Testis (tissue), 3 donors: ENCODE results near the gene MCC. TPM values are rescaled to one million over a fixed set of nuclear protein-coding genes. Genes with fewer than 3 reads are reported as not detected.

Source experiments
- DNase-seq: peaks from one replicate; pipeline ENCODE4 v3.0.0-alpha.2; 2019
- H3K27ac ChIP-seq, 2 donors: fragments of 200-600 bp; sonication (generic); one replicate each; pipeline ENCODE4 v1.5.1; 2019
- H3K27me3 ChIP-seq: fragments of 200-600 bp; sonication (generic); one replicate; pipeline ENCODE4 v1.5.1; 2019
- H3K36me3 ChIP-seq: fragments of 200-600 bp; sonication (generic); one replicate; pipeline ENCODE4 v1.5.1; 2017; ENCODE audit warnings: low read depth; ENCODE audit errors: missing control alignments
- H3K4me1 ChIP-seq: fragments of 200-600 bp; sonication (generic); one replicate; pipeline ENCODE4 v1.5.1; 2019
- H3K4me3 ChIP-seq, 2 donors: fragments of 200-600 bp; sonication (generic); one replicate each; pipeline ENCODE4 v1.5.1; 2017 to 2019
- H3K9me3 ChIP-seq: fragments of 200-600 bp; sonication (generic); one replicate; pipeline ENCODE4 v1.5.1; 2017
- POLR2A ChIP-seq: fragments of 450-650 bp; IDR thresholded peaks from one replicate; pipeline ENCODE4 v1.6.1; 2017; ENCODE audit warnings: antibody characterized with exemption, mild to moderate bottlenecking, moderate library complexity
- WGBS, 2 donors: methylation state at CpG; one replicate each; pipeline ENCODE4 v1.1.5; 2018; 5-methylcytosine and 5-hydroxymethylcytosine counted together
- intact Hi-C: fragments of 100-400 bp; cut with DNase I; formaldehyde crosslinking; loops from one replicate; pipeline ENCODE4 v1.15.1; 2023; ENCODE audit warnings: low total_unique reads
- polyA plus RNA-seq: library from polyadenylated mRNA; stranded (reverse); fragments of 350-450 nt; fragmentation: Illumina TruSeq; extraction: RNeasy Lipid Tissue Mini Kit (QIAGEN cat#74804); gene quantifications from one replicate; pipeline ENCODE4 v1.2.3, GENCODE V29; 2014; ENCODE audit warnings: low read depth, low replicate concordance; ENCODE audit not compliant: insufficient read depth
- total RNA-seq, 2 donors: library from RNA; depleted of rRNA; stranded (reverse); fragments of >200 nt; gene quantifications; one replicate each; pipeline ENCODE4 v1.2.3, GENCODE V29; 2016
- TF ChIP-seq, protein P1 (sequence below), 3 experiments: fragments of 450-650 bp in 2 of 3; fragments of 200-600 bp in 1 of 3; sonication (generic) in 1 of 3; IDR thresholded peaks; one replicate each; pipeline ENCODE4 v1.5.1; 2016 to 2019; ENCODE audit warnings: antibody characterized with exemption in 3 of 3, mild to moderate bottlenecking in 2 of 3, moderate library complexity in 1 of 3

MCC gene
- total and polyA plus RNA-seq, 3 donors from 2014 or later: 7.1 to 23.7 (median 21.4) TPM

DNA sequence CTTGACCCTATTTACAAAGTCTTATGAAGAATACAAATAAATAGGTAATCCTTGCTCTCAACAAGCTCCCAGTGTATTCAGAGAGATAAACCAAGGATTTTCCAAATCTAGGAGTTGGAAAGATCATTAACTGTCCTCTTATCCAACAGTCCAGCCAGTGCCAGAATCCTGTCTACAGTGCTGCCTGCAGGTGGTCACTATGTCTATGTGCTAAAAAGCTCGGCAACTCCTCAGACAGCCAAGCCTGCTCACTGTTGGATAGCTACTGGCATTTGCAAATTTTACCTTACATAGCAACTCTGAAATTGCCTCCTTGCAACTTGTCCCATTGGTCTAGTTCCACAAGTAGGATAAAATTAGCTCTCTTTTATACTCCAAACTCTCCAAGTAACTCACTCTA, 324.2 kb downstream of the MCC start:
- no peak overlapping the region for H3K27ac ChIP-seq
- H3K4me1 ChIP-seq: no peaks in the 10 kb centered on the region
- H3K27me3 ChIP-seq: no peaks in the 10 kb centered on the region
- TF ChIP-seq, protein P1, sequence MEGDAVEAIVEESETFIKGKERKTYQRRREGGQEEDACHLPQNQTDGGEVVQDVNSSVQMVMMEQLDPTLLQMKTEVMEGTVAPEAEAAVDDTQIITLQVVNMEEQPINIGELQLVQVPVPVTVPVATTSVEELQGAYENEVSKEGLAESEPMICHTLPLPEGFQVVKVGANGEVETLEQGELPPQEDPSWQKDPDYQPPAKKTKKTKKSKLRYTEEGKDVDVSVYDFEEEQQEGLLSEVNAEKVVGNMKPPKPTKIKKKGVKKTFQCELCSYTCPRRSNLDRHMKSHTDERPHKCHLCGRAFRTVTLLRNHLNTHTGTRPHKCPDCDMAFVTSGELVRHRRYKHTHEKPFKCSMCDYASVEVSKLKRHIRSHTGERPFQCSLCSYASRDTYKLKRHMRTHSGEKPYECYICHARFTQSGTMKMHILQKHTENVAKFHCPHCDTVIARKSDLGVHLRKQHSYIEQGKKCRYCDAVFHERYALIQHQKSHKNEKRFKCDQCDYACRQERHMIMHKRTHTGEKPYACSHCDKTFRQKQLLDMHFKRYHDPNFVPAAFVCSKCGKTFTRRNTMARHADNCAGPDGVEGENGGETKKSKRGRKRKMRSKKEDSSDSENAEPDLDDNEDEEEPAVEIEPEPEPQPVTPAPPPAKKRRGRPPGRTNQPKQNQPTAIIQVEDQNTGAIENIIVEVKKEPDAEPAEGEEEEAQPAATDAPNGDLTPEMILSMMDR (IDR thresholded peaks at IDR 0.05): no peak
- H3K9me3 ChIP-seq: no peaks in the 10 kb centered on the region
- intact Hi-C loops: no loop called here
- H3K36me3 ChIP-seq: no peaks in the 10 kb centered on the region
- H3K4me3 ChIP-seq: no peak overlapping the region
- DNase-seq: no peak
- 65 to 73% methylated on average over 1 of the region's 1 CpG for WGBS, 2 donors

GRCh38 chr5:113163328-113163727, 324.9 kb downstream of the MCC start:
- H3K9me3 ChIP-seq: no peaks in the 10 kb centered on the region
- no peak overlapping the region for H3K4me3 ChIP-seq
- no peak for TF ChIP-seq POLR2A
- TF ChIP-seq, protein P1 (IDR thresholded peaks at IDR 0.05): no peak
- intact Hi-C loops: no loop called here
- H3K27me3 ChIP-seq: no peaks in the 10 kb centered on the region
- H3K36me3 ChIP-seq: no peaks in the 10 kb centered on the region
- no peak for DNase-seq
- WGBS, 2 donors: 61 to 70% methylated on average over 2 of the region's 2 CpGs
- no peaks in the 10 kb centered on the region for H3K4me1 ChIP-seq
- H3K27ac ChIP-seq: no peak overlapping the region

- DNase-seq: no peak
- no peaks in the 10 kb centered on the region for H3K4me1 ChIP-seq
- H3K27me3 ChIP-seq: no peaks in the 10 kb centered on the region
- no peak for TF ChIP-seq POLR2A
- TF ChIP-seq, protein P1 (IDR thresholded peaks at IDR 0.05): no peak
- intact Hi-C loops: no loop called here
- WGBS, 2 donors: 71 to 75% methylated on average over 3 of the region's 3 CpGs
- H3K36me3 ChIP-seq: no peaks in the 10 kb centered on the region
- no peaks in the 10 kb centered on the region for H3K9me3 ChIP-seq
- peak overlapping the region in 1 of 2 donors; percentile 72 for H3K27ac ChIP-seq
- H3K4me3 ChIP-seq: no peak overlapping the region
Measured at GRCh38 chr5:113162770-113163169, 325.5 kb downstream of the MCC start.

GRCh38 chr5:113162208-113162607, 326.0 kb downstream of the MCC start:
- no peak for TF ChIP-seq POLR2A
- TF ChIP-seq, protein P1 (IDR thresholded peaks at IDR 0.05): no peak
- 53 to 55% methylated on average over 3 of the region's 3 CpGs for WGBS, 2 donors
- H3K36me3 ChIP-seq: no peaks in the 10 kb centered on the region

DNA sequence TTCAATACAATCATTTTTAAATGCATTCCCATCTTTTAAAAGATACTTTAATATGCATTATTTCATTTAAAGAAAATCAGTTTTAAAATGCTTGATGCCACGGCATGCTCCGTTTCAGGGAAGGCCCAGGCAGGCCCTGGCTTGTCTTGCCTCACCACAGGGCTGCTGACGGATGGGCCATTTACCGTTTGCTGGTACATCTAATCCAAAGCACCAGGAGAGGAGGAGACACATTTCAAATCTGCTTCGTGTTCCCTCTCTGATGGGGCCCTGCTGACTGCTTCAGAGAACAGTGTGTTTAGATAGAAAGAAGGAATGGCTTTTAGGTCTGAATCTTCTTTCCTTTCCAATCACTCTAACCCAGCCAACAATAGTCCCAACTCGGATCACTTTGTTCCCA, 326.4 kb downstream of the MCC start:
- Histone ChIP-seq H3K27ac (peak overlapping the region in 1 of 2 donors; percentile 27), H3K4me1 (no peaks in the 10 kb centered on the region)
- intact Hi-C loops: no loop called here

More at GRCh38 chr5:113162208-113162607, 326.0 kb downstream of the MCC start:
- Histone ChIP-seq H3K27ac (peak overlapping the region in 1 of 2 donors; percentile 72), H3K9me3 (no peaks in the 10 kb centered on the region), H3K4me3 (no peak overlapping the region), H3K27me3 (no peaks in the 10 kb centered on the region), H3K4me1 (no peaks in the 10 kb centered on the region)
- intact Hi-C loops: no loop called here
- no peak for DNase-seq

More for the DNA sequence above, 326.4 kb downstream of the MCC start:
- TF ChIP-seq, protein P1 (IDR thresholded peaks at IDR 0.05): no peak
- no peak for TF ChIP-seq POLR2A
- Histone ChIP-seq H3K27me3 (no peaks in the 10 kb centered on the region), H3K9me3 (no peaks in the 10 kb centered on the region), H3K36me3 (no peaks in the 10 kb centered on the region), H3K4me3 (no peak overlapping the region)
- 53 to 55% methylated on average over 6 of the region's 6 CpGs for WGBS, 2 donors
- DNase-seq: peak; percentile 40
